ENCODE measurements around the gene KCNT1.

Gene KCNT1

DNA sequence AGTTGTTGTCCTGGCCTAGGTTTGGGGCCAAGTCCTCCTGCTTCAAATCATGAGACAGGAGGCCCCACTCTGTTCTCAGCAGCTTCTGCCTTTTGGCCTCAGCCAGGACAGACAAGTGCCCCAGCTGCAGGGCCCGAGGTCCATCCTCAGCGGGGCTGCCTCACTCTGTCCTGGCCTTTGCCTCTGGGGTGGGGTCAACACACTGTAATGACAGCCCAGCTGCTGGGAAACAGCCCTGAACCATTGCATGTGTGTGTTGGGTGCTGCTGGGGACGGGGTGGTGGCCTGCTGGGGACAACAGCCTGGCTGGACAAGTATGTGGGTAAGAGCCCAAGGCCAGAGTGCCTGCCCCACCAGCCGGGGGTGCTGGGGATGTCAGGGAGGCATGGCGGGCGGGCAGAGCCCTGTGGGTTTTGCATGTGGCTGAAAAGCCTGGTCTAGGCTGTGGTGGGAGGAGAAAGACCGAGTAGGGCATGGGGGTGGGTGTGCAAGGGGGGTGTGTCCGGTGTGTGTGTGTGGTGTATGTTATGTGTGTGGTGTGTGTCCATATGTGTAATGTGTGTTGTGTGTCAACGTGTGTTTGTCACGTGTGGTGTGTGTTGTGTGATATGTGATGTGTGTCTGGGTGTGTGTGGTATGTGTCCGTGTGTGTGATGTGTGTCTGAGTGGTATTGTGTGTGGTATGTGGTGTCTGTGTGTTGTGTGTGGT is 71.7 kb downstream of the KCNT1 start:
- TF ChIP-seq, protein P1, sequence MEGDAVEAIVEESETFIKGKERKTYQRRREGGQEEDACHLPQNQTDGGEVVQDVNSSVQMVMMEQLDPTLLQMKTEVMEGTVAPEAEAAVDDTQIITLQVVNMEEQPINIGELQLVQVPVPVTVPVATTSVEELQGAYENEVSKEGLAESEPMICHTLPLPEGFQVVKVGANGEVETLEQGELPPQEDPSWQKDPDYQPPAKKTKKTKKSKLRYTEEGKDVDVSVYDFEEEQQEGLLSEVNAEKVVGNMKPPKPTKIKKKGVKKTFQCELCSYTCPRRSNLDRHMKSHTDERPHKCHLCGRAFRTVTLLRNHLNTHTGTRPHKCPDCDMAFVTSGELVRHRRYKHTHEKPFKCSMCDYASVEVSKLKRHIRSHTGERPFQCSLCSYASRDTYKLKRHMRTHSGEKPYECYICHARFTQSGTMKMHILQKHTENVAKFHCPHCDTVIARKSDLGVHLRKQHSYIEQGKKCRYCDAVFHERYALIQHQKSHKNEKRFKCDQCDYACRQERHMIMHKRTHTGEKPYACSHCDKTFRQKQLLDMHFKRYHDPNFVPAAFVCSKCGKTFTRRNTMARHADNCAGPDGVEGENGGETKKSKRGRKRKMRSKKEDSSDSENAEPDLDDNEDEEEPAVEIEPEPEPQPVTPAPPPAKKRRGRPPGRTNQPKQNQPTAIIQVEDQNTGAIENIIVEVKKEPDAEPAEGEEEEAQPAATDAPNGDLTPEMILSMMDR (IDR thresholded peaks at IDR 0.05), result no peak

DNA sequence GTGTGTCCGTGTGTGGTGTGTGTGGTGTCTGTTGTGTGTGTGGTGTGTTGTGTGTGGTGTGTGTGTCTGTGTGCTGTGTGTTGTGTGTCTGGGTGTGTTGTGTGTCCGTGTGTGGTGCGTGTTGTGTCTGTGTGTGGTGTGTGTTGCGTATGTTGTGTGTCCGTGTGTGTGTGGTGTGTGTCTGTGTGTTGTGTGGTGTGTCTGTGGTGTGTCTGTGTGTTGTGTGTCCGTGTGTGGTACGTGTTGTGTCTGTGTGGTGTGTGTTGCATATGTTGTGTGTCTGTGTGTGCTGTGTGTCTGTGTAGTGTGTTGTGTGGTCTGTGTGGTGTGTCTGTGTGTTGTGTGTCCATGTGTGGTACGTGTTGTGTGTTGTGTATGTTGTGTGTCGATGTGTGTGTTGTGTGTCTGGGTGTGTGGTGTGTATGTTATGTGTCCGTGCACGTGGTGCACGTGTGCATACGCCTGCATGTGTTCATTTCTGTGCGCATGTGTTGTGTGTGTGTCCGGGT is 72.3 kb downstream of the KCNT1 start:
- TF ChIP-seq, protein P1 (IDR thresholded peaks at IDR 0.05), result no peak

DNA sequence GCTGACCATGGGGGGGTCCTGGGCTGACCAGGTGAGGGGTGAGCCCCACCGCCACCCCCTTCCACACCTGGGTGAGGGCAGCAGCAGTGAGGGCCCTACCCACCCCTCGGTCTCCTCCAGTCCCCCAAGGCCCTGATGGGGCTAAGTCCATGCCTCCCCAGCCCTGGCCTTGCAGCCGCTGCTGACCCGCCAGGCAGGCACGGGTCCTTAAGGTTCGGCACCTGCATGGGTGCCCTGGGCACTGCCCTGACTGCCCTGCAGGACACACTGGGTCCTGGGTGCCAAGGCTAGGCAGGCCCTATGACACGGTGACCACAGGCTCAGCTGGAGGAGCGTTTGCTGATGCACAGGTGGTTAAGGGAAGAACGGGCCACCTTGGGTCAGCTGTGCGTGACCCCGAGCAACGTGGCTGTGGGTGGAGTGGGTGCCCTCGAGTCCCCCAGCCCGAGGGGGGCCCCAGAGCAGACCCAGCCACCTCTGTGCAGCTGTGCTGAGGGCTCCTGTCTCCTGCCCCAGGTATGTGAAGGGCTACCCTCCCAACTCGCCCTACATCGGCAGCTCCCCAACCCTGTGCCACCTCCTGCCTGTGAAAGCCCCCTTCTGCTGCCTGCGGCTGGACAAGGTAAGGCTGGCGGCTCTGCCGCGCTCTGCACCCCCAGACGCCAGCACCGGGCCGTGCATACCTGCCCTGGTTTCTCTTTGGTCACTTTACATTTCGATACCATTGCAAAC is 73.0 kb downstream of the KCNT1 start:
- TF ChIP-seq, protein P1 (IDR thresholded peaks at IDR 0.05), result no peak

DNA sequence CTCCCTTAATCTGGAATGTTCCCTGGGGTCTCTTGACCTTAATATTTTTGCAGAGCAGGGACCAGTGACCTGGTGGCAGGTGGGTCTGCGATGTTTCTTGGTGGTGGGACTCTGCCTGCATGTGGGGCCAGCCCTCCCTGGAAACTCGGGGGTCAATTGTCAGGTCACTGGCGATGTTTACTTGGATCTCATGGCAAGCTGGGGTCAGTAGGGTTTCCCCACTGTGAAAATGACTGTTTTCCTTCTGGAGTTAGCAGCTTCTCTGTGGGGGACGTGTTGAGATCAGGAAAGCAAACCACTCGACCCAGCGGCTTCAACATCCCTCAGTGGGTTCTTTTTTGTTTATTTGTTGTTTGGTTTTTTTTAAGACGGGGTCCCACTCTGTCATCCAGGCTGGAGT is 73.9 kb downstream of the KCNT1 start:
- TF ChIP-seq, protein P1 (IDR thresholded peaks at IDR 0.05), result no peak

DNA sequence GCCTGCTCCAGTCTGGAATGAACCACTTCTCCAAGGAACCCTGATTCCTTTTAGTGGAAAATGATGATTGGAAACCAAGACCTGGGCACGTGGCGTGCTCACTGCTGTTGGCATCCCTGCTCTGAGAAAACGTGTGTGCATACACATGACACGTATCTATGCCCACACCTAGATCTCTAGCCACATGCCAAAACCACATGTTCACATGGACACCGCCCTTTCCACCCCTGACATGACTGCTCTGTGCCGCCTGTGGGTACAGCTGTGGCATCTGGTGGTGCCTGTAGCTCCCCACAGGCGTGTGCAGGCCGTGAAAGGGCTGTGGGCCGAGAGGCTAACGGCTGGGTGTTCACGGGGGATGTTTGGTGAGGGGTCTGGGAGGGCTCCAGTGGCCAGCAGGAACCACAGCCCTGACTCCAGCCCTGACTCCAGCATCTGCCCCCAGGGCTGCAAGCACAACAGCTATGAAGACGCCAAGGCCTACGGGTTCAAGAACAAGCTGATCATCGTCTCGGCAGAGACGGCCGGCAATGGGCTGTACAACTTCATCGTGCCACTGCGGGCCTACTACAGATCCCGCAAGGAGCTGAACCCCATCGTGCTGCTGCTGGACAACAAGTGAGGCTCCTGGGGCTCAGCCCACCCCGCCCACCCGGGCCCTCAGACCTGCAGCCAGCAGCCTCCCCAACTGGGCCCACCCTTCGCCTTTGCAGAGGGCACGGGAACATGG is 75.1 kb downstream of the KCNT1 start:
- TF ChIP-seq, protein P1 (IDR thresholded peaks at IDR 0.05), result no peak

DNA sequence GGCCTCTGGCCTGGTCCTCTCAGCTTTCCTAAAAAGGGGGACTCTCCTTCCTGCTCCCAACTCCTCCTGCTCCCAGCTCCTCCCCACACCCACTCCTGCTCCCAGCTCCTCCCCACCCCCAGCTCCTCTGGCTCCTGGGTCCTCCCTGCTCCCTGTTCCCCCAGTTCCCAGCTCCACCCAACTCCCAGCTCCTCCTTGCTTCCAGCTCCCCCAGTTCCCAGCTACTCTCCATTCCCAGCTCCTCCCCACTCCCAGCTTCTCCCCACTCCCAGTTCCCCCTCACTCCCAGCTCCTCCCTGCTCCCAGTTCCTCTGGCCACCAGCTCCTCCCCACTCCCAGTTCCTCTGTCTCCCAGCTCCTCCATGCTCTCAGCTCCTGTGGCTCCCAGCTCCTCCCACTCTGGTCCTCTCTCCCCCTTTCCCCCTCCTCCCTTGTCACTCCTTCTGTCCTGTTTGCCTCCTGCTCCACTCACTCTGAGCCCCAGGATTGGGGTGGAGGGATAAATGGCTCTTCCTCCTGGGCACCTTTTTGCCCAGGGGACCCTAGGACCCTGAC is 75.7 kb downstream of the KCNT1 start:
- TF ChIP-seq, protein P1 (IDR thresholded peaks at IDR 0.05), result no peak

DNA sequence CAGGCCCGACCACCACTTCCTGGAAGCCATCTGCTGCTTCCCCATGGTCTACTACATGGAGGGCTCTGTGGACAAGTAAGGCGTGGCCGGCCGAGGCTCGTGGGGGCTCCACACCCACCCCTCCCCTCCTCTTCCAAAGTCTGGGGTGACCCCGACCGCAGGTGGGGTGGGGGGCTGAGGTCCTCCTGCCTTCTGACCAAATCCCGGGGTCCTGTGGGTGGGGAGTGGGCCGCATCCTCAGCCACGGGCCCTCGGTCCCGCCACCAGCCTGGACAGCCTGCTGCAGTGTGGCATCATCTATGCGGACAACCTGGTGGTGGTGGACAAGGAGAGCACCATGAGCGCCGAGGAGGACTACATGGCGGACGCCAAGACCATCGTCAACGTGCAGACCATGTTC is 76.4 kb downstream of the KCNT1 start:
- TF ChIP-seq, protein P1 (IDR thresholded peaks at IDR 0.05), result no peak
